Measurements from ENCODE around the gene ASPM. TPM values are rescaled to one million over a fixed set of nuclear protein-coding genes. Genes with fewer than 3 reads are reported as not detected.
"Not testable (repeated sequence)": the region's sequence is repeated elsewhere in the genome, so short reads cannot be mapped to it uniquely, and the experiment has no call there.

ASPM gene
- total RNA-seq, 1 donor from 2014 or later, result 0.35 TPM

DNA sequence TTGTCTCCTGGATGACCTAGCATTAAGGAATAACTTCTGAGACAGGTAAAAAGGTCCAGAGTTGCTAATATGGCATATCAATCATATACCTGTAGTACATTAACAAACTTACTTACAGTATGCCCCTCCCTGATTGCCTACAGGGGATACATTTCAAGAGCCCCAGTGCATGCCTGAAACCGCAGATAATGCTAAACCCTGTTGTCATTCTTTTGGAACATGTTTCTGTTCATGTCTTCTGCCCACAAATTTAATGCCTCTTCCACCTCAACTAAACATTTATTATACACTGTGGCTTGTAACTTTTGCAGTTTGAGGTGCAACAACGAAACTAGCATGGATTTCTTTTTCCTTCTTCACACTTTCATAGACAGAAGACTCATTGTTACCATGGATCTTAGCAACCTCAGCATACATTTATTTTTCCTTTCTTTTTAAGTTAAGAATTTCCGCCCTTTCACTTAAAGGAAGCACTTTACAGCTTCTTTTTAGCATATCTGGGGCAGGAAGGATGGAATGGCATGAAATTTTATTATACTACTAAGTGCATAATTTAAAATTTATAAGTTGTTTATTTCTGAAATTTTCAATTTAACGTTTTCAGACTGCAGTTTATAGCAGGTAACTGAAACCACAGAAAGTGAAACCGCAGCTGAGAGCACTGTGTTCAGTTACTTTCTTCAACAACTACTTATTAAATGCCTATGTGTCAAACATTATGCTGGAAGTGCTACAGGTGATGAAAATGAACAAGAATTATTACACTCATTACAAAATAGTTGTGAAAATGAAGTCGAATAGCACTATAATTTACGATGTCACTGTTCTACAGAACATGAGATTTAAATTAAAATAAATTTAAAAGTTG, 104.7 kb downstream of the ASPM start:
- DNase-seq (ENCODE audit: missing footprints) (no peak), ATAC-seq (no peak)
- intact Hi-C loops (cut with DNase I), result no loop called here

DNA sequence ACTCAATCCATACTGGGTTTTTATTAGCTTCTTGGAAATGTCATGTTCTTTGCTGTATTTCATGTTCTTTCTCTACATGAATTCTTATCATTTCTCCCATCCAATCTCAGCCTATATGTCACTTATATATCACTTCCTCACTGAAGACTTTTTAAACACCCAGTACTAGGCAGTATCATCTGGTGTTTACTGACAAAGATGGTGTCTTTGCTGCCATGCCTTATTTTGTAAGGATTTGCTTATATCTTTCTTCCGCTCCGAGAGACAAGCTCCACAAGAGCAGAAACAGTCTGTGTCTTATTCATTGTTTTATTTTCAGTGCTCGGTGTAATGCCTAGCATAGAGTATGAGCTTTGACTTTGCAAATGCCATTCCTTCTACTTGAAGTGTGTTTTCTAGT, 109.6 kb downstream of the ASPM start:
- intact Hi-C loops (cut with DNase I), result no loop called here
- no peak for DNase-seq (ENCODE audit: missing footprints)
- ATAC-seq, result no peak

GRCh38 chr1:197034631-197035339, 111.7 kb downstream of the ASPM start:
- intact Hi-C loops (cut with DNase I); DNase-seq (ENCODE audit: missing footprints); ATAC-seq: not testable (repeated sequence)

Other genes starting within 250 kb of the ASPM start
- not detected for gene CFHR2, start 202.9 kb downstream of the ASPM start, total RNA-seq
- not detected for gene CFHR5, start 169.1 kb downstream of the ASPM start, total RNA-seq
- not detected for gene F13B, start 79.4 kb downstream of the ASPM start, total RNA-seq
- gene ZBTB41, start 54.6 kb upstream of the ASPM start, total RNA-seq, result 8.6 TPM
- gene CRB1, start 121.6 kb upstream of the ASPM start, total RNA-seq, result 0.16 TPM